Right lung (tissue), 5 donors: ENCODE data around the gene SNAI1. TPM values are rescaled to one million over a fixed set of nuclear protein-coding genes. Genes with fewer than 3 reads are reported as not detected.

Experiments used
- DNase-seq, 2 donors: peaks; one replicate each; pipeline ENCODE4 v3.0.0-alpha.2; 2013
- polyA plus RNA-seq, 5 donors: library from polyadenylated mRNA; unstranded; fragments of 120-200 nt; gene quantifications; one replicate each; pipeline versions ENCODE4 v1.2.1 to v1.2.3, GENCODE V29; 2013; ENCODE audit warnings: inconsistent platforms in 1 of 5, low replicate concordance in 1 of 5; ENCODE audit not compliant: insufficient read length in 5 of 5, insufficient read depth in 1 of 5

The SNAI1 gene
- polyA plus RNA-seq, 5 donors, result 7.7 to 11.8 (median 8.7) TPM

- no peak for DNase-seq
These were observed 47.1 kb downstream of the SNAI1 start for GRCh38 chr20:50029697-50030461.

DNA sequence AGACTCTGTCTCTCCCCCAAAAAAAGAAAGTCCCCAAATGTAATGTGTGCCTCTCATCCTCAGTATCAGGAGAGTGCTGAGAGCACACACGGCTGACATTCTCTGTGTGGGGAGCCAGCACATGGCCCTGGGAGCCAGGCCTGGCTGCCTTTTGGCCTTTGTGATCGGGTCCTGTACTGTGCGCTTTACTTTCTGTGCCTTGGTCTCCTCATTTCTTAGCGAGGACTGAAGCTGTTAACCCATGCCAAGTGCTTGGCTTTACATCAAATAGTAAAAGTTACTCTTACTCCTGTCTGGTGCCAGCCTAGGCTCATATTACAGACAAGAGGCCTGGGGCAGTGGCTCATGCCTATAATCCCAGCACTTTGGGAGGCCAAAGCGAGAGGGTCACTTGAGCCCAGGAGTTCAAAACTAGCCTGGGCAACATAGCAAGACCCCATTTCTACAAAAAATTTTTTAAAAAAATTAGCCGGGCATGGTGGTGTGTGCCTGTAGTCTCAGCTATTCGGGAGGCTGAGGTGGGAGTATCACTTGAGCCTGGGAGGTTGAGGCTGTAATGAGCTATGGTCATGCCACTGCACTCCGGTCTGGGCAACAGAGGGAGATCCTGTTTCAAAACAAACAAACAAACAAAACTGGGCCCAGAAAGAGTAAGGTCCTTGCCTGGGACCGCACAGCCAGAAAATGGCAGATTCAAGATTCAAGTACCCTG is 50.3 kb downstream of the SNAI1 start:
- DNase-seq, result no peak

GRCh38 chr20:50034567-50035180 is 51.9 kb downstream of the SNAI1 start:
- no peak for DNase-seq

DNA sequence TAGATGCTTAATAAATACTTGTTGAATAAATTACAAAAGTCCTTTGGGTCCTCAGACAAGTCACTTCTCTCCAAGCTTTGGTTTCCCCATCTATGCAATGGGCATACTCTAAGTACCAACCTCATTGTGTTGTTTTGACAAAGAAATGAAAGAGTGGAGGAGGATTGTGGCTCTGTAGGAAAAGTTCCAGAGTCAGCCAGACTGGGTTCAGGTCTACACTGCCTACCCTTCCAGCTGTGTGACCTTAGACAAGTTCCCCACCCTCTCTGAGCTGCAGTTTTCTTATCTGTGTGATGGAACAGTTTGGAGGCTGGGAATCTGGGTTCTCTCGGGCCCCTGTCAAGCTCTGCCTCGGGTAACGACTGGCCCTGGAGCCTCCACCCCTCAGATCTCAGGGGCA is 53.9 kb downstream of the SNAI1 start:
- no peak for DNase-seq

DNA sequence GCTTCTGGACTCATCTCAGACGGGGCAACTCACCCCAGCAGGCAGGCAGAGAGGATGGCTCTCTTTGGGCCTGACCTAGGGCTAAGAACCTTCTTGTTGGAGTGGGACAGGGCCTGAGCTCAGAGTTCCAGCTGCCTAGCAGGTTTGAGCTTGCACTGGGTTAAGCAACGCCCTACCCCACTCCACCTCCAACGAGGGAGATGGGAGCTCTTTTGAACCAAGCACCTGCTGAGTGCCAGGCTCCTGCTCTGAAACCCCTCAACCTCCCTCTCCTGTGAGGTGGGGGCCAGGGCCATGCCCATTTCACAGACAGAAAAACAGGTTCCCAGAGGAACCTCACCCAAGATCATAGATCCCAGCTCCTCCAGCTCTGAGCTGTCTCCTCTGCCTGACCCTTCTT is 54.3 kb downstream of the SNAI1 start:
- no peak for DNase-seq

GRCh38 chr20:50037575-50037974 is 54.8 kb downstream of the SNAI1 start:
- no peak for DNase-seq

GRCh38 chr20:50038169-50038568 is 55.4 kb downstream of the SNAI1 start:
- DNase-seq, result no peak

Other genes with a start within 250 kb of the SNAI1 start
- 1 to 10 TPM; 7.4 to 9.2 (median 8.0) TPM for gene SLC9A8, start 170.2 kb upstream of the SNAI1 start, polyA plus RNA-seq
- gene SPATA2, start 67.5 kb upstream of the SNAI1 start, polyA plus RNA-seq, result 1 to 10 TPM; 7.2 to 9.6 (median 7.8) TPM
- 10 to 100 TPM; 57.2 to 71.9 (median 65.0) TPM for gene RNF114, start 46.6 kb upstream of the SNAI1 start, polyA plus RNA-seq
- gene UBE2V1, start 130.2 kb downstream of the SNAI1 start, polyA plus RNA-seq, result 100 to 1,000 TPM; 130 to 165 (median 154) TPM
- gene PEDS1, start 170.7 kb downstream of the SNAI1 start, polyA plus RNA-seq, result 10 to 100 TPM; 26.5 to 37.4 (median 27.5) TPM
- 10 to 100 TPM; 28.8 to 80.9 (median 30.8) TPM for gene CEBPB, start 207.8 kb downstream of the SNAI1 start, polyA plus RNA-seq